Gastroesophageal sphincter (tissue), 2 donors: Measurements from ENCODE around the gene TRERF1.

Source experiments
- POLR2A ChIP-seq, 2 donors: fragments of 450-650 bp; IDR thresholded peaks; one replicate each; pipeline ENCODE4 v1.6.1; 2017; ENCODE audit warnings: antibody characterized with exemption in 2 of 2, mild to moderate bottlenecking in 2 of 2, moderate library complexity in 1 of 2
- POLR2AphosphoS5 ChIP-seq: sonication (generic); formaldehyde crosslinking; IDR thresholded peaks from one replicate; pipeline ENCODE4 v1.6.1; 2017; ENCODE audit warnings: antibody characterized with exemption

- no peak for TF ChIP-seq POLR2A (IDR thresholded peaks at IDR 0.05)
- no peak for TF ChIP-seq POLR2AphosphoS5
These were observed 171.6 kb downstream of the TRERF1 start for GRCh38 chr6:42279966-42280629.
